GM18909 (cell line): ENCODE results near the gene NQO1.
A peak's percentile ranks its signal among the peaks of the same experiment; 100 is the strongest.
"Not testable (repeated sequence)": the region's sequence is repeated elsewhere in the genome, so short reads cannot be mapped to it uniquely, and the experiment has no call there.

Source experiments
- ATAC-seq: cut with Tn5 transposase; IDR thresholded peaks from one replicate; pipeline ENCODE4 v1.9.1; 2021; ENCODE audit warnings: mild to moderate bottlenecking; ENCODE audit not compliant: unreplicated experiment, poor library complexity

NQO1 gene

GRCh38 chr16:69726313-69727060 is at the start of gene NQO1:
TSS of gene NQO1 (minus strand) at chr16:69726560. CDS start at chr16:69726439, 121 bp downstream.
- peak; percentile 98 for ATAC-seq

DNA sequence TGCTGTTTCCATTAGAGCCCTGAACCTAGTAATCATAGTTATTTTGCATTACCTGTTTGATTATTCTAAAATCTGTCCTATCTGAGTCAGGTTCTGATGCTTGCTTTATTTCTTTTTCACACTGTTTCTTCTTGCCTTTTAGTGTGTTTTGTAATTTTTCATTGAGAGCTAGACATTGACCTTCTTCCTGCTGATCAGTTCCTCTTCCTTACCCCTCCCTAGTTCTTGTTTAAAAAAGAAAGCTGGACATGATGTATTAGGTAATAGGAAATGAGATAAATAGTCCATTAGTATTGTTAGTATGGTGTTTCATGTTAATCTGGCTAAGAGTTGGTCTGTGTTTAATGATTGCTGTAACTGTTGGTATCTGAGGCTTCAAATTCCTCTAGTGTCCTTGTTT is 49.2 kb upstream of the NQO1 start:
- ATAC-seq = no peak

GRCh38 chr16:69773260-69773947 is 47.0 kb upstream of the NQO1 start:
- peak; percentile 53 for ATAC-seq

DNA sequence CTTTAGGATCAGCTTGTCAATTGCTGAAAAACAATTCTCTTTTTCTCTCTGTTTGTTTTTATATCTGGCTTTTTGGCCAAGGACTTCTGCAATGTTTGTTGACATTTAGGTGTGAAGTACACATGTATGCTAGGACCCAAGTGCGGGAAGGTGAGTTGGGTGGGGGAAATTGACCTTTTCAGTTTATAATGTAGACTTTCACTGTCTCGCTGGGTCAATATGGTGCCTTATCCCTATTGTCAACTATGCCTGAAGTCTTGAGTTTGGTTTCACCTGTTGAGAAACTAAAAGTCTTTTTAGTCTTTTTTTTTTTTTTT is 45.2 kb upstream of the NQO1 start:
- ATAC-seq = no peak

DNA sequence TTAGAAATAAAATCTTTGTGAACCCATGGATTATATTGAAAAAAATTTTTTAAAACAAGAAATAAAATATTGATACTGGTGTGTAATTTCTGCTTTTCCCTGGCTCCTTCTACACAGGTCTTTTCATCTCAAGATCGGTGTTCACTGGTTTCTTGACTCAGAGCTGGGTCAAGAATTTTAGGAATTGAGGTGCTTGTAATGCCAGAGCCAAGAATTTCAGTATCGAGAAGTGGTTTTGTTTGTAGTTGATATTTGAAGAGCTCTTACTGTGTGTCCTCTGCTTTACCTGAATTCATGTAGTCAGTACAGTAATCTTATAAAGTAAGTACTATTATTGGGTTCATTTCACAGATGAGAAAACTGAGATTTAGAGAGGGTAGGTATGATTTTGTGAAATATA is 43.0 kb upstream of the NQO1 start:
- no peak for ATAC-seq

DNA sequence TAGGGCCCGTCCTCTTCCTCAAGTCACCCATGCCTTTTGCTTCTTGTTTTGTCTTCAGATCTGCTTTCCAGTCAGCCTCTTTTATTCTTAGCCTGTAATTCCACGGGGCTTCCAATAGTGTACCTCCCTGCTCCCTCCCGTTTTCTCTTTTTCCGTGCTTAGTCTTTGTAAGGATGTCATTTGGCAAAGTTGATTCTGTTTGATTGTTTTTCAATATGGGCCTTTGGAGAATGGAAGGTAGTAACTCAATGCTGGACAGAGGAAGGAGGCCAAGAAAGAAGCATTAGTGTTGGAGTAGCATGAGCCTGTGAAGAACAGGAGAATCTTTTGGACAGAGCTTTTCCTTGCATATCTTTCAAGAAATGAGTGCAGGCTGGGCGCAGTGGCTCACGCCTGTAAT is 42.3 kb upstream of the NQO1 start:
- no peak for ATAC-seq

- ATAC-seq = no peak
Observed at GRCh38 chr16:69767459-69768229, 41.3 kb upstream of the NQO1 start.

- ATAC-seq = no peak
Observed at GRCh38 chr16:69763599-69763942, 37.2 kb upstream of the NQO1 start.

DNA sequence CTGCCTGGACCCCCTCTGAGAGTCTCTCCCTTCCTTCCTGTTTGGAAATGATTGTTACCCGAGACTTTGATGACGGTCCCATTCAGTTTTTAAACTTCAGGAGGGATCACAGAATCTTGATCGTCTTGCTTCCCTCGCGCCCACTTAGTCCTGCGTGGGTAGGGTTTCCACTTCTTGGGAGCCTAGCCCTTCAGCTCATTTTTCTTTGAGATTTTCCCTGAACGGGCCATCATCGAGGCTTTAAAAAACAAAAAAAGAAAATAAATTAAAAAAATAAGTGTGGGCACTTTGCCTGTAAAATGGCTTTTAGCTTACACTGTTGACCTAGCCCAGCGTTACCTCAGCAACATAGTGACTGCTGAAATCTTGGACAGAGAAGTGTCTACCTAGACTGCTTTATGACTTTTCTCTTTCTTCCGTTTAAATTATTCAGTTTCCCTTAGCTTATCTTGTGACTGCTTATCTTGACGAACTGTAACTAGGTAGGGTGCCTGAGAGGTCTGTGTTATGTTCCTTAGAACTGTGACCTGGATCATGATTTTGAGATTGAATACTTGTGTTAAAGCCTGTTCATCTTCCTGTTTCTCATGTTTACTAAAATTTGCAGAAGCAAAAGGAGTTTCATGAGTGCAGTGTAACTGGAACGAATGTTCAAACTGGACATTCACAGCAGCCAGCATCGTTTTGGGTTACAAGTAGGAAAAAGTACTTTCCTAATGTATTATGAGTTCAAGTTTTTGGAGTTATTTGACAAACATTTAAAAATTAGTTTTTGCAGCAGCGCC is 36.6 kb upstream of the NQO1 start:
- ATAC-seq = peak; percentile 12

DNA sequence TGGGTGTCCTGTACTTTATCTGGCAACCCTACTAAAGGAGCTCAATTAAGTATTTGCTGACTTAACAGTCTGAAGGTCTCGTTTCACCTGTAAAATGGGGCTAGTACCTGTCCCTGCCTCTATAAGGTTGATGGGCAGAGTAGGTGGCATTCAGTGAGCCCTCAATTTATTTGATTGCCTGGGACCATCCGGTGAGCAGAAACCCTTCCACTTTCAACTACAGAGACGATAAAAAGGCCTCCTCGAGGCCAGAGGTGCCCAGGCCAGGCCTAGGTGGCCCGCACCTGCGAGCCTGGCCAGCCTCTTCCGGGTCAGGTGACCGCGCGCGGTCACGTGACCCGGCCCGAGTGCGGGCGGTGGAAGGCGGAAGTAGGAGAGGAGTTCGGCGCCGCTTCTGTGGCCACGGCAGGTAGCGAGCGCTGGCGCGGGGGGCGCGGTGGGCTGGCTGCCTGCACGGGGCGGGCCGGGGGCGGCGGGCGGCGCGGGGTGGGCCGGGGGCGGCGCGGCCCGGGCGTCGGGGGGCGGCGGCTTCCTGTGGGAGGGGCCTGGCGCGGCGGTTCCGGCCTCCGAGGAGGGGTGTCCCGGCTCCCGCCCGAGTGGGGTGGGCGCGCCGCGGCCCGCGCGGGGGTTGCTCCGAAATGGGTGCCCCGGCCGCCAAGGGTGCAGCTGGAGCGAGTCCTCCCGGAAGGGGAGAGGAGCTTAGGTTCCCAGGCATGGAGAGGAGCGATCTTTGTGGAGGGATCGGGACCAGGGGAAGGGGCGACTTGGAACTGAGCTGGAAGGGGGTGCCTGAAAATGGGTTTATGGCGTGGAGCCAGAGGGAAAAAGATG is 35.8 kb upstream of the NQO1 start, which contains the start of gene WWP2:
Gene WWP2, plus strand, starts transcription at position 350 of the 831 bp plus-strand sequence. CDS start 24,679 bp downstream, outside the sequence.
- peak; percentile 78 for ATAC-seq

- ATAC-seq = not testable (repeated sequence)
Observed at GRCh38 chr16:69757375-69757774, 31.0 kb upstream of the NQO1 start.

GRCh38 chr16:69756705-69757104 is 30.3 kb upstream of the NQO1 start:
- no peak for ATAC-seq

- peak; percentile 92 for ATAC-seq
Observed at GRCh38 chr16:69754469-69755310, 28.3 kb upstream of the NQO1 start, which contains the start of gene NOB1. TSS of gene NOB1 (minus strand) at chr16:69754926. CDS start at chr16:69754910, 16 bp downstream.

GRCh38 chr16:69754143-69754468 is 27.7 kb upstream of the NQO1 start:
- ATAC-seq = no peak

DNA sequence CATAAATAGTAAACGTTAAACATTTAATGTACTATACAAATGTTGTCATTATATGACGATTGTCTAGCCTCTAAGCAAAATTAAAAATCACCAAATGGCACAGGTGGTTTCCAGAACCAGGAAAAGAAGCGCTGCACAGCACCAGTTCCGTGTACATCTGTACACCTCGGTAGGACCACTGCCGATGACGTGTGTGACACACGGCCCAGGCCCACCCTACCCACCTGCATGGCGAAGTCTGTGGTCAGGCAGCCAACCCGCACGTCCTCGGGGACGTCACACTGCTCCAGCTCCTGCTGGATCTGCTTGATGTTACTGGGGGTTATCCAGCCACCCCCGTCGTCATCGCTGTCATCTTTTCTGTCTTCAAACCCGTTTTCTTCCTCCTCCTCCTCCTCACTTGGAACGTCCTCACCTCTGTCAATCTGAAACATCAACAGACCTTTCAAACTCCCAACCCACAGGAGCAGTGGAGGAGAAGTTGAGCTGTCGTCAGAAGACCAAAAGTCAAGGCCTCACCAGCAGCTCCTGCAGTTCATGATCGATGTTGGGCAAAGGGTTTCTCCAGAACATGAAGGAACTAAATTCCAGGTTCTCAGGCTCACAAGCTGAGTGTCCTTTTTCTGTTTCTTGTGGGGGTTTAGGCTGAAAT is 22.5 kb upstream of the NQO1 start:
- no peak for ATAC-seq

GRCh38 chr16:69747115-69747514 is 20.8 kb upstream of the NQO1 start:
- ATAC-seq = no peak

DNA sequence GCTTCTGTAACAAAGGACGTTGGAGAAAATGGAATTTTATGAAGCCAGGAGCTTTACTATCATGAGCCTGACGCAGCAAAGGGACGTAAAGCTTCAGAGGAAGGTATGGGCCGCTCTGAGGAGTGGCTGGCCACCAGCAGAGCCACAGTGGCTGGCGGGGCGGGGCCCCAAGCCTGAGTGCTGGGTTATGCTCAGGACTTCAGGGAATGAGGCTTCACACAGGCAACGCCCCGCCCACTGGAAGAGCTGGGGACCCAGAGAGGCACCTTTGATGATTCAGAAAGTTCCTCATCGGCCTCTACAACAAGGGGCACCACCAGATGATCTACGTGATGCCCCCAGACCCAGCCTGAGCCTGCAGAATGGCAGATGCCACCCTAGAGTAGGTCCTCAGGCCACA is 19.6 kb upstream of the NQO1 start:
- no peak for ATAC-seq

GRCh38 chr16:69745232-69745612 is 18.9 kb upstream of the NQO1 start:
- ATAC-seq = no peak
